Loucy (cell line): ENCODE data around the gene RTL10.

Experiments used
- CTCF ChIP-seq: fragments of 200-600 bp; sonication (generic); conservative IDR thresholded peaks from 2 replicates; pipeline ENCODE4 v1.5.1; 2014; ENCODE audit warnings: mild to moderate bottlenecking, antibody characterized with exemption, low read length
- EZH2phosphoT487 ChIP-seq: fragments of 200-600 bp; IDR thresholded peaks from 2 replicates; pipeline ENCODE4 v1.6.1; 2018; ENCODE audit warnings: antibody characterized with exemption, mild to moderate bottlenecking, moderate library complexity, borderline replicate concordance

- TF ChIP-seq CTCF (no peak), EZH2phosphoT487 (no peak)
Observed at GRCh38 chr22:19904174-19904856, 49.6 kb upstream of the RTL10 start.
